Thoracic aorta (tissue), 2 donors: ENCODE results near the gene THADA. TPM values are rescaled to one million over a fixed set of nuclear protein-coding genes. Genes with fewer than 3 reads are reported as not detected.

Experiments used
- ATAC-seq: fragments of 150-250 bp; one replicate; pipeline ENCODE4 v1.8.0; 2017; ENCODE audit warnings: low read depth; ENCODE audit not compliant: insufficient number of reproducible peaks, low FRiP score
- DNase-seq: peaks from one replicate; pipeline ENCODE4 v3.0.0-alpha.2; 2020; ENCODE audit warnings: low spot score
- H3K27ac ChIP-seq, 2 donors: fragments of 200-600 bp; sonication (generic); 1 replicate in 1 of 2; 2 replicates in 1 of 2; pipeline ENCODE4 v1.5.1; 2016; ENCODE audit warnings: mild to moderate bottlenecking in 2 of 2, moderate library complexity in 2 of 2
- H3K27me3 ChIP-seq: fragments of 200-600 bp; sonication (generic); replicated peaks from 2 replicates; pipeline ENCODE4 v1.6.0; 2016; ENCODE audit warnings: mild to moderate bottlenecking; ENCODE audit not compliant: insufficient read depth
- H3K36me3 ChIP-seq: fragments of 200-600 bp; sonication (generic); one replicate; pipeline ENCODE4 v1.5.1; 2016
- H3K4me1 ChIP-seq, 2 donors: fragments of 200-600 bp; sonication (generic); 1 replicate in 1 of 2; 2 replicates in 1 of 2; pipeline versions ENCODE4 v1.5.1 to v1.6.0; 2016; ENCODE audit warnings: low read depth in 2 of 2, mild to moderate bottlenecking in 1 of 2; ENCODE audit not compliant: control insufficient read depth in 1 of 2
- H3K4me3 ChIP-seq: fragments of 200-600 bp; sonication (generic); 2 replicates; pipeline ENCODE4 v1.5.1; 2016; ENCODE audit warnings: mild to moderate bottlenecking
- H3K9me3 ChIP-seq: fragments of 200-600 bp; sonication (generic); 2 replicates; pipeline ENCODE4 v1.5.1; 2016
- CTCF ChIP-seq: fragments of 200-600 bp; sonication (generic); IDR thresholded peaks from one replicate; pipeline ENCODE4 v1.5.1; 2019; ENCODE audit warnings: antibody characterized with exemption
- total RNA-seq, 2 donors: library from RNA; depleted of rRNA; stranded (reverse); fragments of >200 nt; gene quantifications; one replicate each; pipeline versions ENCODE4 v1.1.0 to v1.2.3, GENCODE V29; 2016

THADA gene
- total RNA-seq, 2 donors from 2014 or later: 33.3 to 46.6 TPM

DNA sequence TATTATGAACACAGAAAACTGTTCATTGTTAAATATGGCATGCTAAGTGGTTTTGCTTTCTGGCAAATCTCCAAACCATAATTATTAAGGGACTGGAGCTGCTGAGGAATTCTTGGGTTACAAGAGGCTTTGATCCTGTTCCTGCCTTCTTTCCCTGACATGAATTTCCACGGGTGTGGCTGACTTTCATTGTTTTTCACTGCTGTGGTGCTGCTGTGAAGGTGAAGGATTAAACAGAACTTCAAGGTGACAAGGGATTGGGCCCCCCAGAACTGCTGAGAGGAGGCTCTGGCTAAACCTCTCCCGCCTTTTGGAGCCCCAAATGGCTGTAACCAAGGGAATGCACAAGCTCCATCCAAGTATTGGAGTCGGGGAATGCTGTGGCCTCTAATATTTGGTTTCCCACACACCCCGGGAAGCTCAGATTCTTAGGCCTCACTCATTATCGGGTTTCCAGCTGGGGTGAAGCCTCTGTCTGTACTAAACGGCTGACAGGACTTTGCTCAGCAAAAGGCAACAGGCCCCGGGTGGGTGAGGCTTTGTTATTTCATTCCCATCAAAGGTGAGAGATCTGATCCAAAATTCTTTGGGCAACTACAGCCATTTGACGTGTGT lies 340.4 kb downstream of the THADA start:
- no peak for DNase-seq
- Histone ChIP-seq H3K4me1 (peaks cover 4 to 26% of the 10 kb centered on the region in 2 donors), H3K27me3 (no peaks in the 10 kb centered on the region), H3K4me3 (no peak overlapping the region), H3K27ac (no peak overlapping the region), H3K9me3 (no peaks in the 10 kb centered on the region), H3K36me3 (no peaks in the 10 kb centered on the region)
- no peak for ATAC-seq
- no peak for TF ChIP-seq CTCF

DNA sequence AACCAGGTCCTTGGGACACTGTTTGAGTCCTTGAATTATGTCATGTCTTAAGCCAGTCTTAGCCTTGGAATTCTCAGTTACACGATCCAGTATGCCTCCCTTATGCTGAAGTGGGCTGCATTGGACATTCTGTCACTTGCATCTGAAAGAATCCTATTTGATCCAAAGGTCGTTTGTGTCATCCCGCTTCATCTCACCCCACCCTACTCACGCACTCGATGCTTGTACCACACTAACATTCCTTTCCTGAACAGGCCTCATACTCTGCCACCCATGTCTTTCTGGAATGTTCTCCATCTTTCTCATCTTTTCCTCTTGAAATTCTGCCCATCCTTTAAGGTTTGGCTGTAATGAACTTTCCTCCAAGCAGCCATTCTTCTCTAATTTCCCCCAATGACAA lies 341.5 kb downstream of the THADA start:
- TF ChIP-seq CTCF: no peak
- Histone ChIP-seq H3K27ac (no peak overlapping the region), H3K4me1 (peaks cover 4 to 26% of the 10 kb centered on the region in 2 donors), H3K27me3 (no peaks in the 10 kb centered on the region), H3K4me3 (no peak overlapping the region), H3K36me3 (no peaks in the 10 kb centered on the region), H3K9me3 (no peaks in the 10 kb centered on the region)
- DNase-seq (no peak), ATAC-seq (no peak)

GRCh38 chr2:43251171-43251731 lies 344.6 kb downstream of the THADA start:
- H3K36me3 ChIP-seq: no peaks in the 10 kb centered on the region
- H3K9me3 ChIP-seq: no peaks in the 10 kb centered on the region
- H3K27me3 ChIP-seq: no peaks in the 10 kb centered on the region
- DNase-seq (no peak), ATAC-seq (peak; percentile 70)
- TF ChIP-seq CTCF: no peak
- no peak overlapping the region for H3K4me3 ChIP-seq
- H3K27ac ChIP-seq: peak overlapping the region; percentile 80 to 89
- H3K4me1 ChIP-seq: peaks cover 4 to 26% of the 10 kb centered on the region in 2 donors

- no peaks in the 10 kb centered on the region for H3K9me3 ChIP-seq
- H3K27me3 ChIP-seq: no peaks in the 10 kb centered on the region
- no peak for DNase-seq
- H3K27ac ChIP-seq: peak overlapping the region; percentile 55 to 89
- TF ChIP-seq CTCF: no peak
- H3K4me3 ChIP-seq: no peak overlapping the region
- H3K36me3 ChIP-seq: no peaks in the 10 kb centered on the region
- H3K4me1 ChIP-seq: peaks cover 4 to 19% of the 10 kb centered on the region in 2 donors
- ATAC-seq: no peak
Measured at GRCh38 chr2:43250015-43250414, 345.8 kb downstream of the THADA start.

- no peak for TF ChIP-seq CTCF
- DNase-seq: no peak
- Histone ChIP-seq H3K36me3 (no peaks in the 10 kb centered on the region), H3K4me1 (peaks cover 4 to 15% of the 10 kb centered on the region in 2 donors), H3K27me3 (no peaks in the 10 kb centered on the region), H3K9me3 (no peaks in the 10 kb centered on the region), H3K27ac (peak overlapping the region in 1 of 2 donors; percentile 55), H3K4me3 (no peak overlapping the region)
- ATAC-seq: no peak
Measured at GRCh38 chr2:43248621-43249020, 347.2 kb downstream of the THADA start.
